NB4 (cell line): Measurements from ENCODE around the gene CMIP.

ENCODE experiments used
- DNase-seq: peaks from one replicate; pipeline ENCODE4 v3.0.0; 2010; ENCODE audit warnings: low read depth
- H3K4me3 ChIP-seq: one replicate; pipeline ENCODE4 v1.5.1; 2011; ENCODE audit warnings: mild to moderate bottlenecking, low read depth, low read length, moderate library complexity
- CTCF ChIP-seq: IDR thresholded peaks from one replicate; pipeline ENCODE4 v1.5.1; 2012; ENCODE audit warnings: low read depth, low read length
- MAX ChIP-seq: IDR thresholded peaks from 2 replicates; pipeline ENCODE4 v1.6.1; 2011; ENCODE audit warnings: low read depth, low read length
- MYC ChIP-seq: IDR thresholded peaks from 2 replicates; pipeline ENCODE4 v1.6.1; 2011; ENCODE audit warnings: low read depth, low read length
- POLR2A ChIP-seq: IDR thresholded peaks from 2 replicates; pipeline ENCODE4 v1.6.1; 2011; ENCODE audit warnings: mild to moderate bottlenecking; ENCODE audit not compliant: insufficient read length; ENCODE audit errors: extremely low read depth

Gene CMIP

GRCh38 chr16:81533175-81533507 lies 88.5 kb downstream of the CMIP start:
- DNase-seq, result no peak
- TF ChIP-seq CTCF (no peak), MYC (no peak), MAX (no peak), POLR2A (no peak)
- no peak overlapping the region for H3K4me3 ChIP-seq

GRCh38 chr16:81535679-81536360 lies 91.2 kb downstream of the CMIP start:
- no peak overlapping the region for H3K4me3 ChIP-seq

GRCh38 chr16:81536648-81537047 lies 92.0 kb downstream of the CMIP start:
- DNase-seq, result no peak
- TF ChIP-seq MYC (no peak), CTCF (no peak), MAX (no peak), POLR2A (no peak)
- no peak overlapping the region for H3K4me3 ChIP-seq

More at GRCh38 chr16:81535679-81536360, 91.2 kb downstream of the CMIP start:
- TF ChIP-seq POLR2A, result no peak
- TF ChIP-seq CTCF, result no peak
- TF ChIP-seq MAX, result no peak
- no peak for TF ChIP-seq MYC
- DNase-seq, result no peak

- DNase-seq, result peak; percentile 57
- TF ChIP-seq MAX (no peak), CTCF (no peak), MYC (no peak), POLR2A (no peak)
- no peak overlapping the region for H3K4me3 ChIP-seq
Observed at GRCh38 chr16:81537721-81538561, 93.3 kb downstream of the CMIP start.

- DNase-seq, result no peak
- no peak overlapping the region for H3K4me3 ChIP-seq
- TF ChIP-seq MAX (no peak), CTCF (no peak), MYC (no peak), POLR2A (no peak)
Observed at GRCh38 chr16:81539009-81539758, 94.6 kb downstream of the CMIP start.
